CD1c-positive myeloid dendritic cell (primary cell): ENCODE data around the gene NECTIN1.

Experiments used
- DNase-seq: peaks from one replicate; pipeline ENCODE4 v3.0.0-alpha.2; 2016; ENCODE audit errors: extremely low spot score

Gene NECTIN1

GRCh38 chr11:119730789-119731386 lies 1.9 kb upstream of the NECTIN1 start:
- DNase-seq = no peak

GRCh38 chr11:119729951-119730613 lies 1.1 kb upstream of the NECTIN1 start:
- DNase-seq = peak; percentile 82

- DNase-seq = no peak
These were observed 554 bp upstream of the NECTIN1 start for GRCh38 chr11:119729581-119729927.

GRCh38 chr11:119728211-119728626 lies 781 bp downstream of the NECTIN1 start:
- no peak for DNase-seq

GRCh38 chr11:119727523-119728151 lies 1.4 kb downstream of the NECTIN1 start:
- no peak for DNase-seq

GRCh38 chr11:119726585-119727522 lies 2.1 kb downstream of the NECTIN1 start:
- no peak for DNase-seq

GRCh38 chr11:119726150-119726553 lies 2.8 kb downstream of the NECTIN1 start:
- DNase-seq = no peak

GRCh38 chr11:119724956-119725355 lies 4.0 kb downstream of the NECTIN1 start:
- DNase-seq = no peak

- no peak for DNase-seq
These were observed 5.1 kb downstream of the NECTIN1 start for GRCh38 chr11:119723952-119724325.

GRCh38 chr11:119723243-119723951 lies 5.6 kb downstream of the NECTIN1 start:
- no peak for DNase-seq

GRCh38 chr11:119722281-119722794 lies 6.7 kb downstream of the NECTIN1 start:
- no peak for DNase-seq

- no peak for DNase-seq
These were observed 7.6 kb downstream of the NECTIN1 start for GRCh38 chr11:119721129-119722120.

GRCh38 chr11:119720311-119720913 lies 8.6 kb downstream of the NECTIN1 start:
- no peak for DNase-seq

GRCh38 chr11:119717839-119718534 lies 11.0 kb downstream of the NECTIN1 start:
- DNase-seq = no peak

GRCh38 chr11:119716582-119717498 lies 12.2 kb downstream of the NECTIN1 start:
- no peak for DNase-seq

- DNase-seq = no peak
These were observed 14.4 kb downstream of the NECTIN1 start for GRCh38 chr11:119714590-119714989.

- no peak for DNase-seq
These were observed 14.8 kb downstream of the NECTIN1 start for GRCh38 chr11:119714189-119714588.
